Fibroblast of lung (primary cell): ENCODE measurements around the gene SLC39A8. TPM values are rescaled to one million over a fixed set of nuclear protein-coding genes. Genes with fewer than 3 reads are reported as not detected.

Experiments used
- DNase-seq, 2 donors: peaks; one replicate each; pipeline versions ENCODE4 v3.0.0 to v3.0.0-alpha.2; 2010; ENCODE audit warnings: low read depth in 2 of 2
- H2AFZ ChIP-seq: 2 replicates; pipeline ENCODE4 v1.5.1; 2012; ENCODE audit warnings: low read length, control low read depth, inconsistent platforms
- H3K27ac ChIP-seq: 2 replicates; pipeline ENCODE4 v1.5.1; 2011; ENCODE audit warnings: low read length, control low read depth; ENCODE audit not compliant: insufficient read depth
- H3K27me3 ChIP-seq: 2 replicates; pipeline ENCODE4 v1.5.1; 2011; ENCODE audit warnings: mild to moderate bottlenecking, low read length; ENCODE audit not compliant: control insufficient read depth, insufficient read depth
- H3K36me3 ChIP-seq: 2 replicates; pipeline ENCODE4 v1.5.1; 2011; ENCODE audit warnings: low read length; ENCODE audit not compliant: control insufficient read depth, insufficient read depth
- H3K4me1 ChIP-seq: 2 replicates; pipeline ENCODE4 v1.5.1; 2011; ENCODE audit warnings: low read length; ENCODE audit not compliant: control insufficient read depth, insufficient read depth; ENCODE audit errors: extremely low read depth
- H3K4me2 ChIP-seq: 2 replicates; pipeline ENCODE4 v1.5.1; 2011; ENCODE audit warnings: low read length, control low read depth; ENCODE audit not compliant: insufficient read depth; ENCODE audit errors: extremely low read depth
- H3K4me3 ChIP-seq, 4 experiments: fragments of 200-600 bp in 1 of 4; sonication (generic) in 1 of 4; replicated peaks in 1 of 4; 2 replicates each; pipeline ENCODE4 v1.5.1; 2011 to 2016; ENCODE audit warnings: low read length in 4 of 4, low read depth in 3 of 4, mild to moderate bottlenecking in 3 of 4, control low read depth in 2 of 4, inconsistent platforms in 1 of 4, mixed read lengths in 1 of 4; ENCODE audit not compliant: insufficient read depth in 1 of 4; ENCODE audit errors: control extremely low read depth in 1 of 4
- H3K79me2 ChIP-seq: 2 replicates; pipeline ENCODE4 v1.5.1; 2012; ENCODE audit warnings: mild to moderate bottlenecking, low read length, inconsistent platforms; ENCODE audit not compliant: control insufficient read depth, insufficient read depth
- H3K9ac ChIP-seq: 2 replicates; pipeline ENCODE4 v1.5.1; 2011; ENCODE audit warnings: mild to moderate bottlenecking, low read length, control low read depth; ENCODE audit not compliant: insufficient read depth
- H3K9me3 ChIP-seq: 2 replicates; pipeline ENCODE4 v1.5.1; 2012; ENCODE audit warnings: low read depth, low read length; ENCODE audit not compliant: control insufficient read depth, insufficient read depth
- H4K20me1 ChIP-seq: 2 replicates; pipeline ENCODE4 v1.5.1; 2011; ENCODE audit warnings: low read length; ENCODE audit not compliant: control insufficient read depth, insufficient read depth; ENCODE audit errors: extremely low read depth
- CTCF ChIP-seq, 2 donors: IDR thresholded peaks in 1 of 2; conservative IDR thresholded peaks in 1 of 2; 1 replicate in 1 of 2; 2 replicates in 1 of 2; pipeline ENCODE4 v1.5.1; 2011 to 2012; ENCODE audit warnings: low read length in 2 of 2, control low read depth in 1 of 2, inconsistent platforms in 1 of 2, low read depth in 1 of 2, mild to moderate bottlenecking in 1 of 2
- EZH2 ChIP-seq: IDR thresholded peaks from 2 replicates; pipeline ENCODE4 v1.5.1; 2012; ENCODE audit warnings: low read length, control low read depth, mild to moderate bottlenecking; ENCODE audit errors: missing control alignments
- polyA plus RNA-seq, 2 donors: library from polyadenylated mRNA; depleted of rRNA in 1 of 2; stranded (reverse) in 1 of 2; unstranded in 1 of 2; fragments of >200 nt; gene quantifications; 2 replicates each; pipeline ENCODE4 v1.2.1, GENCODE V29; 2011 to 2012; ENCODE audit warnings: missing spikeins in 1 of 2
- total RNA-seq: library from RNA; depleted of rRNA; stranded (reverse); fragments of >200 nt; gene quantifications from 2 replicates; pipeline ENCODE4 v1.2.1, GENCODE V29; 2014

Gene SLC39A8
- total and polyA plus RNA-seq, 2 donors (not counting 1 experiment from before 2014, with no cell fraction given), result 0.72 to 4.5 TPM

GRCh38 chr4:102216666-102217065 is 128.6 kb downstream of the SLC39A8 start:
- no peak overlapping the region for H3K4me2 ChIP-seq
- no peak for DNase-seq
- H2AFZ ChIP-seq, result no peak overlapping the region
- H3K79me2 ChIP-seq, result no peaks in the 10 kb centered on the region
- TF ChIP-seq EZH2, result no peak
- no peak for TF ChIP-seq CTCF (conservative IDR thresholded peaks at IDR 0.05 in 1 of 2, IDR thresholded peaks at IDR 0.05 in 1 of 2; ENCODE audit: low read depth in 1 of 2, low read length in 2 of 2)
- no peaks in the 10 kb centered on the region for H4K20me1 ChIP-seq
- no peak overlapping the region for H3K4me3 ChIP-seq
- no peak overlapping the region for H3K27ac ChIP-seq
- no peaks in the 10 kb centered on the region for H3K36me3 ChIP-seq
- H3K4me1 ChIP-seq, result no peaks in the 10 kb centered on the region
- no peaks in the 10 kb centered on the region for H3K27me3 ChIP-seq
- H3K9ac ChIP-seq, result no peak overlapping the region
- no peaks in the 10 kb centered on the region for H3K9me3 ChIP-seq

GRCh38 chr4:102213031-102213430 is 132.3 kb downstream of the SLC39A8 start:
- TF ChIP-seq EZH2 (no peak), CTCF (conservative IDR thresholded peaks at IDR 0.05 in 1 of 2, IDR thresholded peaks at IDR 0.05 in 1 of 2; ENCODE audit: low read depth in 1 of 2, low read length in 2 of 2) (no peak)
- Histone ChIP-seq H4K20me1 (no peaks in the 10 kb centered on the region), H3K9me3 (no peaks in the 10 kb centered on the region), H3K4me2 (no peak overlapping the region), H2AFZ (no peak overlapping the region), H3K27me3 (no peaks in the 10 kb centered on the region), H3K9ac (no peak overlapping the region), H3K27ac (no peak overlapping the region), H3K36me3 (no peaks in the 10 kb centered on the region), H3K4me3 (no peak overlapping the region), H3K4me1 (no peaks in the 10 kb centered on the region), H3K79me2 (no peaks in the 10 kb centered on the region)
- no peak for DNase-seq

Other genes with a start within 250 kb of the SLC39A8 start
- gene NFKB1, start 155.9 kb upstream of the SLC39A8 start, total RNA-seq, result 32.5 and 33.9 TPM in 2 replicates
- gene NFKB1, start 155.9 kb upstream of the SLC39A8 start, polyA plus RNA-seq, result 20.9 and 22.4 TPM in 2 replicates